OCI-LY7 (cell line): ENCODE data around the gene STAC. TPM values are rescaled to one million over a fixed set of nuclear protein-coding genes. Genes with fewer than 3 reads are reported as not detected.

Source experiments
- BruUV-seq: library from RNA; stranded (reverse); fragments of 400-500 nt; replicated peaks from 2 replicates; lab custom pipeline; 2021; lab: Mats Ljungman, UMichigan
- CTCF ChIA-PET: fragments of 300-600 bp; sonication (Branson Sonifier 250); formaldehyde crosslinking; loops from one replicate; lab custom pipeline; 2022; ENCODE audit warnings: antibody characterized with exemption; ENCODE audit not compliant: unreplicated experiment; lab: Charles Lee
- POLR2A ChIA-PET: fragments of 300-600 bp; sonication (Branson Sonifier 250); formaldehyde crosslinking; loops from one replicate; lab custom pipeline; 2022; ENCODE audit warnings: antibody characterized with exemption; lab: Charles Lee
- DNase-seq: peaks from one replicate; pipeline ENCODE4 v3.0.0-alpha.2; 2015; ENCODE audit warnings: low spot score
- H2AFZ ChIP-seq: fragments of 200-600 bp; sonication (generic), shearing (Covaris generic); 2 replicates; pipeline ENCODE4 v1.6.1; 2014; ENCODE audit warnings: mild to moderate bottlenecking, antibody characterized with exemption, low read length, moderate library complexity
- H3K27ac ChIP-seq: fragments of 200-600 bp; sonication (generic); 2 replicates; pipeline ENCODE4 v1.5.1; 2014; ENCODE audit warnings: mixed run types, low read depth, mild to moderate bottlenecking, moderate library complexity, low read length, inconsistent platforms; ENCODE audit not compliant: poor library complexity, severe bottlenecking
- H3K36me3 ChIP-seq: fragments of 200-600 bp; sonication (generic); 2 replicates; pipeline ENCODE4 v1.6.1; 2014; ENCODE audit warnings: mild to moderate bottlenecking, antibody characterized with exemption, low read length, moderate library complexity, mixed read lengths; ENCODE audit not compliant: insufficient read depth
- H3K4me1 ChIP-seq: fragments of 200-600 bp; sonication (generic); 2 replicates; pipeline ENCODE4 v1.5.1; 2014; ENCODE audit warnings: mild to moderate bottlenecking, low read length; ENCODE audit not compliant: insufficient read depth, poor library complexity, severe bottlenecking
- H3K4me2 ChIP-seq: fragments of 200-600 bp; sonication (generic); 2 replicates; pipeline ENCODE4 v1.6.1; 2014; ENCODE audit warnings: mild to moderate bottlenecking, low read length
- H3K4me3 ChIP-seq: fragments of 200-600 bp; sonication (generic); 2 replicates; pipeline ENCODE4 v1.5.1; 2014; ENCODE audit warnings: mild to moderate bottlenecking, low read depth, low read length; ENCODE audit not compliant: poor library complexity, severe bottlenecking
- H3K79me2 ChIP-seq: fragments of 200-600 bp; sonication (generic); 2 replicates; pipeline ENCODE4 v1.6.1; 2016; ENCODE audit warnings: low read depth, mild to moderate bottlenecking, low read length, moderate library complexity, mixed read lengths; ENCODE audit not compliant: insufficient read depth
- H3K9me2 ChIP-seq: fragments of 200-600 bp; sonication (generic); 2 replicates; pipeline ENCODE4 v1.6.1; 2016; ENCODE audit warnings: mild to moderate bottlenecking, low read length, mixed read lengths; ENCODE audit not compliant: insufficient read depth
- H3K9me3 ChIP-seq: fragments of 200-600 bp; sonication (generic); 2 replicates; pipeline ENCODE4 v1.6.1; 2014; ENCODE audit warnings: mild to moderate bottlenecking, mixed run types, low read length, mixed read lengths
- H4K20me1 ChIP-seq: fragments of 200-600 bp; sonication (generic); 2 replicates; pipeline ENCODE4 v1.6.1; 2014; ENCODE audit warnings: mild to moderate bottlenecking, antibody characterized with exemption, low read length, moderate library complexity, mixed read lengths; ENCODE audit not compliant: insufficient read depth
- EZH2phosphoT487 ChIP-seq: fragments of 200-600 bp; sonication (generic); IDR thresholded peaks from 2 replicates; pipeline ENCODE4 v1.6.1; 2018; ENCODE audit warnings: low read depth, borderline replicate concordance, mild to moderate bottlenecking, mixed run types, antibody characterized with exemption, low read length, moderate library complexity, mixed read lengths
- intact Hi-C: fragments of 100-400 bp; cut with micrococcal nuclease; formaldehyde crosslinking; loops from one replicate; pipeline ENCODE4 v1.10.0; 2022; ENCODE audit not compliant: unreplicated experiment
- total RNA-seq, 2 experiments: library from RNA; depleted of rRNA in 1 of 2; stranded (reverse); fragments of >200 nt in 1 of 2; shearing (Covaris generic) in 1 of 2; gene quantifications; 2 replicates each; pipeline ENCODE4 v1.2.3, GENCODE V29; 2014 to 2022
- TF ChIP-seq, protein P1 (sequence below): fragments of 200-600 bp; sonication (generic); conservative IDR thresholded peaks from 2 replicates; pipeline ENCODE4 v1.5.1; 2014; ENCODE audit warnings: mild to moderate bottlenecking, antibody characterized with exemption, low read length, moderate library complexity, mixed read lengths

STAC gene
- total RNA-seq, 2 experiments from 2014 or later: not detected

DNA sequence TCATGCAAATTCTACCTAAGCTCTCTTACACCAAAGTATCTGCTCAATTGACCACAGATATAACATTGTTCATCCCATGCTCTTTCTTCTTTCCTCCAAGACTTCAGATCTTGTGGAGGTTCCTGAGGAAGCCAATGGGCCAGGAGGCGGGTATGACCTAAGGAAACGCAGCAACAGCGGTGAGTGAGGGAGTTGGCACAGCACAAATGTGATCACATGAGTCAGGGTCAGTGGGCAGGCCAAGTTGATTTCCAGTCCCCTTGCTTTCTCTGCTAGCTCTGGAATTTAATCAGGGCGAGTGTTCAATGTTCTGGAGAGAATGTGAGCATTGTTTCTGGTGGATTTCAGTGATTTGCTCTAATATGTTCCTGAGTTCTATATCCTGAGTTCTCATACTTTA is 112.7 kb downstream of the STAC start:
- Histone ChIP-seq H3K36me3 (no peaks in the 10 kb centered on the region), H3K4me2 (no peak overlapping the region), H2AFZ (no peak overlapping the region), H3K4me3 (no peak overlapping the region), H3K9me2 (no peaks in the 10 kb centered on the region), H3K4me1 (no peaks in the 10 kb centered on the region), H4K20me1 (no peaks in the 10 kb centered on the region), H3K27ac (no peak overlapping the region), H3K79me2 (no peaks in the 10 kb centered on the region), H3K9me3 (no peaks in the 10 kb centered on the region)
- ChIA-PET CTCF (no interaction called here), POLR2A (no interaction called here)
- intact Hi-C loops: no loop called here
- BruUV-seq: no TSS peak
- DNase-seq: no peak
- no peak for TF ChIP-seq EZH2phosphoT487
- TF ChIP-seq, protein P1, sequence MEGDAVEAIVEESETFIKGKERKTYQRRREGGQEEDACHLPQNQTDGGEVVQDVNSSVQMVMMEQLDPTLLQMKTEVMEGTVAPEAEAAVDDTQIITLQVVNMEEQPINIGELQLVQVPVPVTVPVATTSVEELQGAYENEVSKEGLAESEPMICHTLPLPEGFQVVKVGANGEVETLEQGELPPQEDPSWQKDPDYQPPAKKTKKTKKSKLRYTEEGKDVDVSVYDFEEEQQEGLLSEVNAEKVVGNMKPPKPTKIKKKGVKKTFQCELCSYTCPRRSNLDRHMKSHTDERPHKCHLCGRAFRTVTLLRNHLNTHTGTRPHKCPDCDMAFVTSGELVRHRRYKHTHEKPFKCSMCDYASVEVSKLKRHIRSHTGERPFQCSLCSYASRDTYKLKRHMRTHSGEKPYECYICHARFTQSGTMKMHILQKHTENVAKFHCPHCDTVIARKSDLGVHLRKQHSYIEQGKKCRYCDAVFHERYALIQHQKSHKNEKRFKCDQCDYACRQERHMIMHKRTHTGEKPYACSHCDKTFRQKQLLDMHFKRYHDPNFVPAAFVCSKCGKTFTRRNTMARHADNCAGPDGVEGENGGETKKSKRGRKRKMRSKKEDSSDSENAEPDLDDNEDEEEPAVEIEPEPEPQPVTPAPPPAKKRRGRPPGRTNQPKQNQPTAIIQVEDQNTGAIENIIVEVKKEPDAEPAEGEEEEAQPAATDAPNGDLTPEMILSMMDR: no peak

DNA sequence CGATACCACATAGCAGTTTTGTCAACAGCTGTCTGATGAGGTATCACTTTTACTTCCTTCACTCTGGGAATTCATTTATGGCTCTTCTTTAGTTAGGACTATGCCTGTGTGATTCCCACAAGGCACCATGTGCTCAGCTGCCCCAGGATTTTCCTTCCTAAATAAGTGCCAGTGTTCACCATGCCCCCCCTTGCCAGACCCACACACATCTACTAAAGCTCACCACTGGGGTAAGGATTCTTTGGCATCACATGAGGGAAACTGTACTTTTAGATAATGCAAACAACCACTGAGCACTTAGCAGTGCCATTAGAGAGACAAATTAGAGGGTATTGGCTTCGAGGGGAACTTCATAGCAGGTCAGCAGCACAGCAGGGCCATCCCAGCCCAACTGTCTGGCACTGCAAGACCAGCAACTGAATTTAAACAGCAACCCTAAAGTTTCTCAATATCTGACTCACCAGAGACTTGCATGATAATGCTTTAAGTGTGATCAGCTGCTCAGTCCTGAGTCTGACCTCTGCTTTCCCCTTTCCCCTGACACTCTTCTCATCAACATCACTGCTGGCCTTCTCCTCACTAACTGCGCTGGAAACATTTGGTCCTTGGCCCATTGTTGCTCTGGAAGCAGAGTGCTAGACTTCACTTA is 114.3 kb downstream of the STAC start:
- no peaks in the 10 kb centered on the region for H3K9me3 ChIP-seq
- no TSS peak for BruUV-seq
- H3K4me3 ChIP-seq: no peak overlapping the region
- no peaks in the 10 kb centered on the region for H3K36me3 ChIP-seq
- no peak overlapping the region for H2AFZ ChIP-seq
- DNase-seq: no peak
- no peaks in the 10 kb centered on the region for H4K20me1 ChIP-seq
- H3K4me2 ChIP-seq: no peak overlapping the region
- H3K4me1 ChIP-seq: no peaks in the 10 kb centered on the region
- H3K27ac ChIP-seq: no peak overlapping the region
- H3K79me2 ChIP-seq: no peaks in the 10 kb centered on the region
- ChIA-PET POLR2A (interaction anchor here (0.6 kb wide), 2 partner anchors 36 to 1000 kb away, joined by 5 to 7 read pairs; no protein-coding TSS in a partner anchor), CTCF (no interaction called here)
- intact Hi-C loops: no loop called here
- H3K9me2 ChIP-seq: no peaks in the 10 kb centered on the region
- no peak for TF ChIP-seq EZH2phosphoT487
- TF ChIP-seq, protein P1: no peak
